Panc1 (cell line): ENCODE measurements around the gene KCNN3. TPM values are rescaled to one million over a fixed set of nuclear protein-coding genes. Genes with fewer than 3 reads are reported as not detected.

Experiments used
- ATAC-seq: fragments of 200-7000 bp; cut with Tn5 transposase; 2 replicates; pipeline ENCODE4 v1.9.1; 2020; ENCODE audit warnings: mild to moderate bottlenecking, moderate library complexity
- BruUV-seq: library from RNA; stranded (reverse); fragments of 400-500 nt; replicated peaks from 2 replicates; lab custom pipeline; 2021; lab: Mats Ljungman, UMichigan
- CTCF ChIA-PET: fragments of 300-600 bp; sonication (Branson Sonifier 250); formaldehyde crosslinking; loops from one replicate; lab custom pipeline; 2022; ENCODE audit warnings: antibody characterized with exemption; lab: Charles Lee
- POLR2A ChIA-PET: fragments of 300-600 bp; sonication (Branson Sonifier 250); formaldehyde crosslinking; loops from one replicate; lab custom pipeline; 2022; ENCODE audit warnings: antibody characterized with exemption; lab: Charles Lee
- DNase-seq: peaks from one replicate; pipeline ENCODE4 v3.0.0-alpha.2; 2010; ENCODE audit warnings: low read depth, low spot score
- H3K27ac ChIP-seq: 2 replicates; pipeline ENCODE4 v1.5.1; 2011; ENCODE audit warnings: mild to moderate bottlenecking, low read length, inconsistent platforms
- H3K27me3 ChIP-seq: fragments of 200-500 bp; sonication (Bioruptor generic); 2 replicates; pipeline ENCODE4 v1.6.0; 2014; ENCODE audit warnings: low read length, inconsistent platforms; ENCODE audit not compliant: control insufficient read depth, insufficient read depth
- H3K36me3 ChIP-seq: fragments of 200-500 bp; sonication (Bioruptor generic); 2 replicates; pipeline ENCODE4 v1.5.1; 2014; ENCODE audit warnings: inconsistent platforms, mild to moderate bottlenecking, low read length, moderate library complexity; ENCODE audit not compliant: control insufficient read depth, insufficient read depth
- H3K4me1 ChIP-seq: 2 replicates; pipeline ENCODE4 v1.5.1; 2011; ENCODE audit warnings: inconsistent platforms, mild to moderate bottlenecking, low read length, moderate library complexity; ENCODE audit not compliant: control insufficient read depth, insufficient read depth
- H3K4me3 ChIP-seq, 2 experiments: 2 replicates each; pipeline ENCODE4 v1.5.1; 2011 to 2012; ENCODE audit warnings: low read depth in 2 of 2, low read length in 2 of 2, mild to moderate bottlenecking in 2 of 2, inconsistent platforms in 1 of 2, moderate library complexity in 1 of 2
- H3K9me3 ChIP-seq: fragments of 200-500 bp; sonication (Bioruptor generic); 2 replicates; pipeline ENCODE4 v1.5.1; 2014; ENCODE audit warnings: low read depth, mild to moderate bottlenecking, inconsistent platforms, low read length, moderate library complexity; ENCODE audit not compliant: control insufficient read depth, insufficient read depth
- CTCF ChIP-seq: fragments of 450-650 bp; IDR thresholded peaks from 2 replicates; pipeline ENCODE4 v1.5.1; 2017; ENCODE audit warnings: mild to moderate bottlenecking
- POLR2AphosphoS5 ChIP-seq: IDR thresholded peaks from 2 replicates; pipeline ENCODE4 v1.6.1; 2012; ENCODE audit warnings: mild to moderate bottlenecking, low read depth, low read length, moderate library complexity
- REST ChIP-seq, 2 experiments: IDR thresholded peaks; 2 replicates each; pipeline ENCODE4 v1.6.1; 2011 to 2012; ENCODE audit warnings: low read depth in 2 of 2, control low read depth in 1 of 2, low read length in 1 of 2, mild to moderate bottlenecking in 1 of 2, moderate library complexity in 1 of 2; ENCODE audit not compliant: insufficient read depth in 1 of 2
- SIN3A ChIP-seq: IDR thresholded peaks from 2 replicates; pipeline ENCODE4 v1.6.1; 2012; ENCODE audit warnings: low read depth, mild to moderate bottlenecking, low read length, moderate library complexity, borderline replicate concordance; ENCODE audit not compliant: insufficient read depth
- TCF7L2 ChIP-seq: IDR thresholded peaks from 2 replicates; pipeline ENCODE4 v1.6.1; 2011; ENCODE audit warnings: mild to moderate bottlenecking, low read depth, low read length, inconsistent platforms
- in situ Hi-C: cut with HindIII; loops from 2 replicates; pipeline ENCODE4 v1.10.0; 2016; ENCODE audit warnings: low sequenced_read_pairs, low pct_unique_long_range_greater_than_20kb
- intact Hi-C: fragments of 100-400 bp; cut with micrococcal nuclease; formaldehyde crosslinking; loops from one replicate; pipeline ENCODE4 v1.10.0; 2022; ENCODE audit not compliant: unreplicated experiment
- total RNA-seq: library from RNA; stranded (reverse); gene quantifications from one replicate; pipeline ENCODE4 v1.2.1, GENCODE V29; 2021; ENCODE audit not compliant: unreplicated experiment

The KCNN3 gene
- total RNA-seq, 1 experiment from 2014 or later, result 0.05 TPM

GRCh38 chr1:154720328-154721297, 149.5 kb downstream of the KCNN3 start:
- Histone ChIP-seq H3K4me1 (no peaks in the 10 kb centered on the region), H3K9me3 (no peaks in the 10 kb centered on the region), H3K27me3 (no peaks in the 10 kb centered on the region; the same call in 1 of the 2 replicates), H3K27ac (no peak overlapping the region), H3K4me3 (no peak overlapping the region), H3K36me3 (no peaks in the 10 kb centered on the region)
- in situ Hi-C loops (no loop called here), intact Hi-C loops (no loop called here)
- ChIA-PET POLR2A (no interaction called here), CTCF (no interaction called here)
- no peak for TF ChIP-seq POLR2AphosphoS5
- no peak for TF ChIP-seq CTCF
- no peak for TF ChIP-seq REST (IDR thresholded peaks at IDR 0.05; ENCODE audit: insufficient read depth in 1 of 2, low read depth in 2 of 2, low read length in 1 of 2)
- no peak for TF ChIP-seq TCF7L2
- ATAC-seq (no peak), DNase-seq (no peak)
- BruUV-seq, result no TSS peak

GRCh38 chr1:154719586-154720327, 150.3 kb downstream of the KCNN3 start:
- intact Hi-C loops (no loop called here), in situ Hi-C loops (no loop called here)
- ChIA-PET CTCF (no interaction called here), POLR2A (no interaction called here)
- H3K9me3 ChIP-seq, result no peaks in the 10 kb centered on the region
- H3K27me3 ChIP-seq, result no peaks in the 10 kb centered on the region; the same call in 1 of the 2 replicates
- H3K4me3 ChIP-seq, result no peak overlapping the region
- BruUV-seq, result no TSS peak
- TF ChIP-seq POLR2AphosphoS5 (no peak), SIN3A (no peak), CTCF (no peak), TCF7L2 (no peak), REST (IDR thresholded peaks at IDR 0.05; ENCODE audit: insufficient read depth in 1 of 2, low read depth in 2 of 2, low read length in 1 of 2) (no peak)
- H3K27ac ChIP-seq, result no peak overlapping the region
- H3K36me3 ChIP-seq, result no peaks in the 10 kb centered on the region
- ATAC-seq (no peak), DNase-seq (no peak)
- H3K4me1 ChIP-seq, result no peaks in the 10 kb centered on the region
